ENCODE measurements around the gene C1orf74. TPM values are rescaled to one million over a fixed set of nuclear protein-coding genes. Genes with fewer than 3 reads are reported as not detected.
A peak's percentile ranks its signal among the peaks of the same experiment; 100 is the strongest.

The C1orf74 gene
- total RNA-seq, 1 experiment from 2014 or later: 4.5 TPM

DNA sequence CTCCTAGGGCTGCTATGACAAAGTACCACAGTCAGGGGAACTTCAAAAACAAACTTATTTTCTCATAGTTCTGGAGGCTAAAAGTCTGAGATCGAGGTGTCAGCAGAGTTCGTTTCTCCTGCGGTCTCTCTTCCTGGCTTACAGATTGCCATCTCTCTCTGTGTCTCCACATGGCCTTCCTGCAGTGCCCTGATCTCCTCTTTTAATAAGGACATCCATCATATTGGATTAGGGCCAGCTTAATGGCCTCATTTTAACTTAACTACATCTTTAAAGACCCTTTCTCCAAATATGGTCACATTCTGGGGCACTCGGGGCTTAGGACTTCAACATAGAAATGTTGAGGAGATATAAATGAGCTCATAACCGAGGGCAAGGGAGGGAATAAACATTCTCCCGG, 12.2 kb downstream of the C1orf74 start:
- no peak for DNase-seq (ENCODE audit: low read depth)

DNA sequence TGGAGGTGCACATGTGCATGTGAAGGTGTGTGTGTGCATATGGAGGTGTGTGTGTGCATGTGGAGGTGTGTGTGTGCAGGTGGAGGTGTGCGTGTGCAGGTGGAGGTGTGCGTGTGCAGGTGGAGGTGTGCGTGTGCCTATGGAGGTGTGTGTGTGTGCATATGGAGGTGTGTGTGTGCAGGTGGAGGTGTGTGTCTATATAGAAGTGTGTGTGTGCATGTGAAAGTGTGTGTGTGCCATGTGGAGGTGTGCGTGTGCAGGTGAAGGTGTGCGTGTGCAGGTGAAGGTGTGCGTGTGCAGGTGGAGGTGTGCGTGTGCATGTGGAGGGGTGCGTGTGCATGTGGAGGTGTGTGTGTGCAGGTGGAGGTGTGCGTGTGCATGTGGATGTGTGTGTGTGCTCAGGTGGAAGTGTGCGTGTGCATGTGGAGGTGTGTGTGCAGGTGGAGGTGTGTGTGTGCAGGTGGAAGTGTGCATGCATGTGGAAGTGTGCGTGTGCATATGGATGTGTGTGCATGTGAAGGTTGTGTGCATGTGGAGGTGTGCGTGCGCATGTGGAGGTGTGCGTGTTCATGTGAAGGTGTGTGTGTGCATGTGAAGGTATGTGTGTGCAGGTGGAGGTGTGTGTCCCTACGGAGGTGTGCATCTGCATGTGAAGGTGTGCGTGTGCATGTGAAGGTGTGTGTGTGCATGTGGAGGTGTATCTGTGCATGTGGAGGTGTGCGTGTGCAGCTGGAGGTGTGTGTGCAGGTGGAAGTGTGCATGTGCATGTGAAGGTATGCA, 13.5 kb downstream of the C1orf74 start:
- no peak for DNase-seq (ENCODE audit: low read depth)

DNA sequence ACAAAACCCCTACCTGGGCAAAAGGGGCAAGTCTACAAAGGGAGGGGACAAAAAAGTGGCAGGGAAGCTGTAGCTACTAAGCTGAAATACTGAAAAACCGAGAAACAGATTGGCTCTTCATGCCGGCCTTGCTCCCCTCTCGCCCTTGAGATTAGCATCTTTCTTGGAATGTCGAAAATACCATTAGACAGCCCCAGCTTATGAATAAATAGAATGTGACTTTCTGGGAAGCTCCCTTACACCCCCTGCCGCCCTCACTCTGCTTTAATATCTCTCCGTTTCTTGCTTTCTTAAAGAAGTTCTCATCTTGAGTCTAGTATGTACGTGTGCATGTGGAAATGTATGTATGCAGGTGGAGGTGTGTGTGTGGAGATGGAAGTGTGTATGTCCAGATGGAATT, 14.4 kb downstream of the C1orf74 start:
- DNase-seq (ENCODE audit: low read depth): no peak

DNA sequence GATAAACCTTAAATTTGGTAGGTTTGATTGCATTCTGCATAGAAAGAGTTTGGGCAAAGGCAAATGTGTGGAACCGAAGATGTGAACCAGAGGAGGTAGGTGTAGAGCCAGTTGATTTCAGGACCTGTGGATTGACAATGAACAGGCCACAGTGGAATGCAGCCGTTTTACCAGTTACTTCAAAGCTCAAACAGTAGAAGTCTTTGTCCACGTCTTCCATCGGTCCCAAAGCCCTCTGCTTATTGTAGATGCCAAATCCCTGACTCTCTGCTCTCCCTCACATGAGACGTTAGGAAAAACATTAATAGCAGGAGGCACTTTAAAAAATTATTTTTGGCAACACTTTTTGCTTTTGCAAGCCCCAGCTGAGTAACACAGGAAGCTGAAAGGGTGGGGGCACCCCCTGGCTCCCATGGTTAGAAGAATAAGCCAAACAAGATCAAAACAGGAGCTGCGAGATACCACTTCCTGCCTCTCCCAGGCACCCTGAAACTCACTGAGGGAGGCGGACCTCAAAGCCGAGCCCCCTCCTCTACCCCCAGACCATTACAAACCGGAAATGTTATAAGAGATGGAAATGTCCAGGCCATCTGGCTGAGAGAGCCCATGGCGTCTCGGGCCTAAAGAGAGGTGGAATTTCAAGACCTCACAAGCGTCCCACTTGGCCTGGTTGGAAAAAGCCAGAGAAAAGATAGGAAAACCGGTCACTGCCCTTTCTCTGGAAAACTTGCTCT, 15.0 kb downstream of the C1orf74 start:
- DNase-seq (ENCODE audit: low read depth): peak; percentile 99

DNA sequence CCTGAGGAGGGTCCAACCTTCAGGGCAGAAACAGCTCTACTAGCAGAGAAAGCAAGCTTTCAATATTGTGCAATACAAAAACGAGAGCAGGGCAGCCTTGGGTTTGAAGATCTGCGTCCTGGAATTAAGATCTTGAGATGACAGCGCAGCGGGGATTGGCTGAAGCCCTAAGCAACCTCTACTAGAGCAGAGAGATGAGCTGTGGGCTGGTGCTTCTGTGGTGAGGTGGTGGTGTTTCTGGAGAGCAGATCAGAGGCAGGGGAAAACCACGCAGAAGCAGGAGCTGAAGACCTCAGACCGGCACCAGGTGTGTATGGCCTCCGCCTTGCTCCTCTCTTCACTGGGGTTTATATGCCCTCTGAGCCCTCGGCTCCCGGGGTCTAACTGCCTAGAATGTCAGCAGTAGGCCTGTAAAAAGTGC, 16.0 kb downstream of the C1orf74 start:
- DNase-seq (ENCODE audit: low read depth): no peak

DNA sequence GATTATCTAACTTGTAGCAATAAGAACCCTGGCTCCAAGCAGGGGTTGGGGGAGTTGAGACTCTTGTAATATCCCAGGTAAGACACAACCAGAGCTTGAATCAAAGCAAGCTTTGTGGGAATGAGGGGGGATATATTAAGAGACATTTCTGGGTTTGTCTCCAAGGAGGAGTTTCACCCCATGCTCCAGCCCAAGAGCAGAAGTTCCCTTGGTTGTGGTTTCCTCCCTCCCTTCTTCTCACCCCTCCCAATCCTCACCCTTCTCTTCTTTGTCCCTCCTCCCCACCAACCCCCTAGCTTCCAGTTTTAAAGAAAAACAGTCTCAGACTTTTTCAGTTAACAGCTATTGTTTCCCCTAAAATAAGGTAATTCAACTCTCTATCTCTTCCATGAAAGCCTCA, 16.7 kb downstream of the C1orf74 start:
- DNase-seq (ENCODE audit: low read depth): no peak

DNA sequence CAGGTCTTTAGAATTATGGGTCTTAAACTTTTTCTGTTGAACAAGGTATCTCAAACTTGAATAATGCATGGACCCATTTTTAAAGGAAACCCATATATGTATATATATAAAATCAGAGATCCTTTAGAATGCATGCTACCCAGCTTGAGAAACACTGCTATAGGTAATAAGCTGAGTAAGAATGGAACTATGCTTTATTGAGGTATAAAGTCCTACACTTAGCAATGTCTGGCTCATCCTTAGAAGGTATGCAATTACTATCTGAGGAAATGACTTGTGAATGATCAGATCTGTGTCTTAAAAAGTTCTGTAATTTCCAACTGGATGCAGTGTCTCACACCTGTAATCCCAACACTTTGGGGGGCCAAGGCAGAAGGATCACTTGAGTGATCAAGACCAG, 17.3 kb downstream of the C1orf74 start:
- DNase-seq (ENCODE audit: low read depth): no peak

DNA sequence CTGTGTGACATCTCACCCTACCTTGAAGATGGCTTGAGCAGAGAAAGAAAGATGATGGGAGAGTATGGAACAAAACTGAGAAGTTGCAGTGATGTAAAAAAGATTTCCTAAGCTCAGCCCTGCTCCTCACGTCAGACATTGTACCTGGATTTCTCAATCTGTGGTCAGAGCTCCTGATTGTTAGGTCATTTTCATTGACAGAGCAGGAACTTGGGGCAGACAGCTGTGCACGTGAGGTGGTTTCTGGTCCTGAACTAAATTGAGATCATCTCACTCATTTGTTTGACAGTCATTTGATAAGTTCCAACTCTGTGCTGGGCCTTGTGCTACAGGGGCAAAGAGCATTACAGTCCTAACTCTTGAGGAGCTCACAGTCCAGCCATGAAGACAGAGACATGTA, 18.3 kb downstream of the C1orf74 start:
- no peak for DNase-seq (ENCODE audit: low read depth)

DNA sequence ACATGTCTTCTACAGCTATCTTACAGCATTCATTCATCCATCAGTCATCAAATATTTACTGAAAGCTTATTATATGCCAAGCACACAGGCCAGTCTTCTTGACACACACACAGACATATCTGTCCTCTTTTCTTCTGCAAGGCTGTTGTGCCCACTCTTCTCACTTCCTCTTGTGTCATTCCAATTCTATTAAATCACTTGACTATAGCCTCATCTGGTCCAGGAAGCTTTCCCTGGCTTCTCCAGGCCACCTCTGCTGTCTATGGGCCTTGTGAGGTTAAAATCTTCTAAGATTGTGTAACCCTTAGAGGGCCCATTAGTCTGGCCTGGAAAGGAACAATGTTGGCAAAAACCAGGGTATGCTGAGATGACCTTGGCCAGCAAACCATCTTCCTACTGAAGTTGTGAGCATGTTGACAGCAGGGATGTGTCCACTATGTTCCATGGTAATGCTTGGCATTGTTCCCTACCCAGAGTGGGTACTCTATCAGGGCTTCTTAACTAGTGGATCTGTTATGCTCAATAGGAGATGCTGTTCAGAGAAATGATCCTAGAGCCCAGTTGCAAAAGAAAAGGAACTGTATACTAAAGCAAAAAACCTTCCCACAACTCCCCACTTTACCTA, 23.2 kb downstream of the C1orf74 start:
- peak; percentile 54 for DNase-seq (ENCODE audit: low read depth)

DNA sequence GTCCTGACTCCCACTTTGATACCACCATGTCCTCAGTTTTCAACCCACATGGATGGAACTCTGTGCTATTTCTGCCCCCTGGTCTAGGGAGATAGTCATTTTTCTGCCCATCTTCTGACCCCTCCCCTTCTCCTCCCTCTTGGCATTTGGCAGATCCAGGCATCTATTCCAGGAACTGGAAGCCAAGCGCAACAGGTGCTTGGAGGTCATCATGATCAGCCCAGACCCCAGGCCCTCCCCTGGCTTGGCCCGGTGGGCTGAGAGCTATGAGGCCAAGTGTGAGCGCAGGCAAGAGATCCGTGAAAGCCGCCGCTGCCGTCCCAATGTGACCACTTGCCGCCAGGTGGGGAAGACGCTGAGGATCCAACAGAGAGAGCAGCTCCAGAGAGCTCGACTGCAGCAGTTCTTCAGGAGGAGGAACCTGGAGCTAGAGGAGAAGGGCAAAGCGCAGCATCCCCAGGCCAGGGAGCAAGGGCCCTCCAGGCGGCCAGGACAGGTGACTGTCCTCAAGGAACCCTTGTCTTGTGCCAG, 24.5 kb downstream of the C1orf74 start:
- DNase-seq (ENCODE audit: low read depth): no peak

DNA sequence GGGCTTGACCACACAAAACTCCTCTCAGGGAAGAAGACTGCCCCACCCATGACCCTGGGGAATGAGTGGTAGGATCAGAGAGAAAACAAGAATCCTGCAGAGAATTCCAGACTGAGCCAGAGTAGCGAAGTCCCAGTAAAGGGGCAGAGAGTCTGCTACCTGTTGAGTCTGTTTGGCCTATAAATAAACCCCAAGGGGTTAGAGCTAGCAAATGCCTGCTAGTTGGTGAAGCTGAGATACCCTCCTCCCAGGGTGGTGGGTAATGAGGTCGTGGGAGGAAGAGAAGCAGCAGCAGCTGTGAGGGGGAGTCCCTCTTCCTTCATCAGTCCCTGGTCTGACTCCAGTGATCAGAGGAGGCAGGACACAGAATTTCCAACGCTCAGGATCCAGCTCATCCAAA, 26.0 kb downstream of the C1orf74 start:
- DNase-seq (ENCODE audit: low read depth): no peak

DNA sequence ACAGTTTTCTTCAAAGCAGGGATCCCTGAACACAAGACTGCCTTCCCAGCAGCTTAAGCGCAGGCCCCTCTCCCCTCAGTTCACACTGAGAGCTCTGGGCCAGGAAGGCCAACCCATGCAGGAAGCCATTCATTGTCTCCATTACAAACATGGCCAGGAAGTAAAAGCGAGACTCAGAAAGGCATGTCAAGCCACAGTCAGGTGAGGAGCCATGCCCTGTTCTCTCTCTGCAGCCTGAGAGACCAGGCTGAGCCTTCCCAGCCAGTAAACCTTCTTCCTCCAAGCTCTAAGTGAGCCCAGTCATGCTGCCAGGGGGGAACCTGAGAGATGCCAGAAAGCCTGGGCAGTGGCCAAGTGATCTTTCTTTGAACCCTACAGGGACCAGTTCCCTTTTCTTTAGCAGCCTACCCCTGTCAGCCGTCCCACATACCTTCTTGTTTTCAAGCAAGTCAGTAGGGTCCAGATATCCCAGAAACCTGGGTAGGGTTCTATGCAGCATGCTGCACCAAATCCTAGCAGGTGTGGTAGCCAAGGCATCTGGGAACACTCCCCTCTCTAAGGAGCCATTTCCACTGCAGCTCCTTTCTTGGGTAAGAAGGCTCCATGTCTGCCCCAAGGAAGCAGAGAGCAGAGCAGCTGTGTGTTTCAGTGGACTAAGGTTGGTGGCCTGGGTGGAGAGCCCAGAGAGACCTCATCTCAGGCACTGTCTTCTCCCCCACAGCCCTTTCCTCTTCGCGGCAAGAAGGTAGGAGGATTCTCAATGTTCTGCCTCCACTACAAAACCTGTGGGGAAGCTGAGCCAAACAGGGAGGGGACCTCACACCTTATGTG, 27.5 kb downstream of the C1orf74 start:
- no peak for DNase-seq (ENCODE audit: low read depth)

DNA sequence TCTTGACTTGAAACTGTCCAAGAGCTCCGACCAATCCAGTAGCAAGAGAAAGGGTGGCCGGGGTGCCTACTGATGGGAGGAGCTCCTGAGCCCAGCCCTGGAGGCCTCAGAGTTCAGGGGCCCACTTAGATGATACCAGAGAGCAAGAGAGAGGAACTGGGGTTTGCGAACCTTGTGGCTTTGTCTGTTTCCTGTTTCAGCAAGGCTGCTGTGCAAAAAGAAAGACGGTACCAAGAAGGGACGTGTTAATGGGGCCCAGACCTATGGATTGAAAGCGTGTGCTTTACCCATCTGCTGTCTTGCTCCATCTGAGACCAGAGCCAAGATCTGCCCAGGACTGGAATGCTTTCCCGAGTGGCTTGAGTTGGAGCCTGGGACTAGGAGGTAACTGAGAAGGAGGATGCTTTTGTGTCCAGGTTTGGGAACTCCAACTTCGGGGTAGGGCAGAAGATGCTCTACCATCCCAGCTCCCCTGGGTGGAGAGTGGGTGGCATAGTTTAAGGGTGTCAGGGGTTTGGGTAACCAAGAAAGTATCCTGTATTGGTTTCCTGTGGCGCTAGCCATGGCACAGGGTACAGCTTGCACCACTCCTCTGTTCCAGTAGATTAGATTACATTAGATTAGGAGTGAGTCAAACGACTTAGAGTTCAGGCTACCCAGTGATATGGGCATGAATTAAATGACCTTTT, 28.3 kb downstream of the C1orf74 start, which contains the start of gene TRAF3IP3:
TSS of gene TRAF3IP3 (plus strand) at position 128 of the 689 bp plus-strand sequence. CDS start 3,987 bp downstream, outside the sequence.
- DNase-seq (ENCODE audit: low read depth): no peak

DNA sequence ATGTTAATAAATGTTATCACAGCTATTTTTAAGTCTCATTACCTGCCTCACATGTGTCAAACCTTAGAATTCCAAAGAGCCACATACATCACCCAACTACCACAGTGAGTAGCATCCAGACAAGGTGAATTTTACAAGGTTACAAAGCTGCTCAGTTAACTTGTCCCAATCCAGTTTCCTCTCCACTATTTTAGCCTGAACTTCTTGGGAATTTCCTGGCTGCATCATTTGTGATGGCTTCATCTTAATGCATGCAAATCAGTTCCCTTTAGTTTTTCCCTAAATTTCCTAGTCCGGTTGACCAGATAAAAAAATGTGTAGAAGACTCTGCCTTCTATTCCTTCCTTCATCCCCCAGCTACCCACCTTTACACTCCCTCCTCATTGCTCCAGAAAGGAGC, 29.1 kb downstream of the C1orf74 start:
- DNase-seq (ENCODE audit: low read depth): no peak

DNA sequence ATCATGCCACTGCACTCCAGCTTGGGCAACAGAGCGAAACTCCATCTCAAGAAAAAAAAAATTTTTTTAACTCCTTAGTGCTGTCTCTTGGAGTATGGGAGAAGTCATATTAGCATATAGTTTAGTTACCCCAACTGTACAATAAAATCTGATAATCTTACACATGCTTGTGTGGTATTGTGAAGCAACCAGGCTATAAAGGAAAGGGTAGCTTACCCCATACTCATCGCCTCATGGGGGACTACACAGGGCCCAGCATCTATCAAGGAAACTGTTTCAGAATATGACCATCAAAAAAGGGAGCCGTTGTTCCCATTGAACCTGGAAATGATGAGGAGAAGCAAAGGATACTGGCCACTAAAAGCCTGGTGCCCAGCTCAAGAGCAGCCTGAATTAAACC, 31.5 kb downstream of the C1orf74 start:
- DNase-seq (ENCODE audit: low read depth): no peak

DNA sequence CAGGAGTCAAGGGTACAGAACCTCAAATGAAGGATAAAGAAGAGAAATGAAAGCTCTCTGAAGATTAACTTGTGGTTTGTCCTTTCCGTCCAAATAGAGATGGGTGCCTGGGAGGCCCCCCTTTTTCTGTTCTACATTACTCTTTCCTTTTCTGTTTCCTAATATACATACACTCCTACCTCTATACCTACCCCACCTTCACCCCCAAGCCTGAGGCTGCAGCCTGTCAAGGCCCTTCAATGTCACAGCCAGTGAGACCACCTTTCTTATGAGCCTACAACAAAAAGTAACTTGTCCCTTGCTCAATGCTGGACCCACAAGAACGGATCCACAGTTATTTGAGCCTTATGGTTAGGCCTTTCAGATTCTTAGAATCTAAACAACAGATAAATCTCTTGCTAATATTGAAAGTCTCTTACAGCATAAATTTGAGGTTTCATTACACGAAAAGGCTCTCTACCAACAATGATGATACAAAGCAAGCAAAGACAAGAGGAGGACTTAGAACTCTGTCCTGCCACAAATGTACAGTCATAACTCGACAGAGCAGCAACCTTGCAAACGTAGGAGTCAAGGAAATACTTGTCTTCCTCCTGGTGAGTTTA, 32.6 kb downstream of the C1orf74 start:
- no peak for DNase-seq (ENCODE audit: low read depth)

DNA sequence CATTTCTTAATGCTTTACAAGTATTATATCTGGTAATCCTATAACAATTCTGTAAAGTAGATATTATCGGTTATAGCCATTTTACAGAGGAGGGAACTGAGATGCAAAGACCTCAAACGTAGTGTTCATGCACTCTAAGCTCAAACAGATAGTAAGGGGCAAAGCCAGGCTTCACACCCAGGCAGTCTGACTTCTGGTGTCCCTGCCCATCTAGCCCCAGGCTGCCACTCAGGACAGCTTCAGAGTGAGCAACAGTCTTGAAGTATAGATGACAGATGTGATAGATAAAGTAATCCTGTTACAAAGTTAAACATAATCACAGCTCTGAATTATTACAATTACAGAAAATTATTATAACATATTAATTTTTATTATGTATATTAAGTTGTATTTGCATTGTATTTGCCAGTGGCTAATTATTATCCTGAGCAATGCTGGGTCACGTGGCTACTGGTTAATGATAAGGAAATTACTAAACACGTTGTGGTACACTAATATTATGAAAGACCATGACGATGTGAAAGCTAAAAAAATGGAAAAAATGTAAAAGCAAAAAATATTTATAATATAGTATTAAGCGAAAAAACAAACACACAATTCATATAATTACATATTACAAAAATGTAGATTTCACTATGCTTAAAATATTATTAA, 34.6 kb downstream of the C1orf74 start:
- no peak for DNase-seq (ENCODE audit: low read depth)

DNA sequence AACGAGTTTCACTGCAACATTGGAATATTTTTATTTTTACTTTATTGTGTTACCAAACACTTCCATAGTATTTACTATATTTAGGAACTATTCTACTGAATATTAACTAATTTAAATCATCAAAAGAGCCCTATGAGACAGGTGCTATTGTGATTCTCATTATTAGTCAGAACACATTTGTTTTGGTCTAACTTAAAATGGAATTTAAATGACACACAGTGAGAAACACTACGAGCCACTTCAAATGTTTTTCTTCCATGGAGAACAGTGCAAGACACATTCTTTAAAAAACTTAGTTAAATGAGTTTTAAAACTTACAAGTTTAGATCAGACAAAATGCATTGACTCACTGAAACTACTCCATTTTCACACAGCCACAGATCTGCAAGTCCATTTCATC, 35.2 kb downstream of the C1orf74 start:
- DNase-seq (ENCODE audit: low read depth): no peak

DNA sequence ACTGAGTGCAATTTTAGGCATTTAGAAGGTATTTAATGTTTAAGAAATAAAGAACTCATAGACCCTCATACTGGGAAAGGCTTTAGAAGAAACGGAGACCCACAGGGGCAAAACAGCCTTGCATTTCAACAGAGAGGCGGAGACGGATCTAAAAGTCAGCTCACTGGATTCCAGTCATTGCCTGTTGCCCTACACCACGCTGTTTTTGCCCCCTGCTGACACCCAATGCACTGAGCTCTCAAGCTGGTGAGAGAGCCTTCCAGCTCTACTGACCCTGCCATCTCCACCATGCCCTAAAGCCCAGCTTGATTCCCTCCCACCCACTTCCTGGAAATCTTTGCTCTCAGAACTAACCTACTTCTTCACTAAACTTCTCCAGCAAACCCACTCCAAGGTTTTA, 35.7 kb downstream of the C1orf74 start:
- no peak for DNase-seq (ENCODE audit: low read depth)
